ENCODE measurements around the gene RAB24. TPM values are rescaled to one million over a fixed set of nuclear protein-coding genes. Genes with fewer than 3 reads are reported as not detected.
A peak's percentile ranks its signal among the peaks of the same experiment; 100 is the strongest.

Gene RAB24
- total RNA-seq, 1 experiment from 2014 or later, result 25.4 TPM

GRCh38 chr5:177297922-177298321 is 5.6 kb downstream of the RAB24 start:
- no peaks in the 10 kb centered on the region for H3K27me3 ChIP-seq
- no peak overlapping the region for H3K27ac ChIP-seq
- H3K36me3 ChIP-seq, result peaks cover 4% of the 10 kb centered on the region; the same call in 1 of the 2 replicates
- no peaks in the 10 kb centered on the region for H3K9me3 ChIP-seq (replicated peaks)
- H3K4me3 ChIP-seq, result no peak overlapping the region
- H3K4me1 ChIP-seq, result peaks cover 13% of the 10 kb centered on the region
- peak; percentile 37 to 72 for DNase-seq

- Histone ChIP-seq H3K27me3 (no peaks in the 10 kb centered on the region), H3K4me3 (no peak overlapping the region), H3K9me3 (replicated peaks) (no peaks in the 10 kb centered on the region), H3K36me3 (peaks cover 4% of the 10 kb centered on the region; the same call in 1 of the 2 replicates), H3K4me1 (peaks cover 6% of the 10 kb centered on the region), H3K27ac (no peak overlapping the region)
- no peak for DNase-seq
Measured at GRCh38 chr5:177296581-177296980, 6.9 kb downstream of the RAB24 start.

GRCh38 chr5:177295924-177296323 is 7.6 kb downstream of the RAB24 start:
- Histone ChIP-seq H3K4me3 (no peak overlapping the region), H3K36me3 (peaks cover 1% of the 10 kb centered on the region; the same call in 1 of the 2 replicates), H3K27ac (no peak overlapping the region), H3K9me3 (replicated peaks) (no peaks in the 10 kb centered on the region), H3K27me3 (no peaks in the 10 kb centered on the region), H3K4me1 (peaks cover 4% of the 10 kb centered on the region; the same call in 1 of the 2 replicates)
- no peak for DNase-seq

GRCh38 chr5:177294632-177295031 is 8.9 kb downstream of the RAB24 start:
- DNase-seq, result no peak
- no peaks in the 10 kb centered on the region for H3K9me3 ChIP-seq (replicated peaks)
- H3K27ac ChIP-seq, result no peak overlapping the region
- H3K4me1 ChIP-seq, result peaks cover 4% of the 10 kb centered on the region; the same call in 1 of the 2 replicates
- H3K4me3 ChIP-seq, result no peak overlapping the region
- no peaks in the 10 kb centered on the region for H3K36me3 ChIP-seq
- no peaks in the 10 kb centered on the region for H3K27me3 ChIP-seq

- no peak overlapping the region for H3K27ac ChIP-seq
- no peaks in the 10 kb centered on the region for H3K36me3 ChIP-seq
- H3K27me3 ChIP-seq, result no peaks in the 10 kb centered on the region
- no peaks in the 10 kb centered on the region for H3K9me3 ChIP-seq (replicated peaks)
- H3K4me3 ChIP-seq, result no peak overlapping the region
- H3K4me1 ChIP-seq, result peaks cover 4% of the 10 kb centered on the region; the same call in 1 of the 2 replicates
- no peak for DNase-seq
Measured at GRCh38 chr5:177293819-177294581, 9.5 kb downstream of the RAB24 start.

GRCh38 chr5:177291735-177292134 is 11.8 kb downstream of the RAB24 start:
- Histone ChIP-seq H3K4me3 (no peak overlapping the region), H3K27ac (no peak overlapping the region), H3K9me3 (replicated peaks) (no peaks in the 10 kb centered on the region), H3K27me3 (no peaks in the 10 kb centered on the region), H3K36me3 (no peaks in the 10 kb centered on the region), H3K4me1 (no peaks in the 10 kb centered on the region)
- no peak for DNase-seq

- H3K27me3 ChIP-seq, result no peaks in the 10 kb centered on the region
- H3K4me3 ChIP-seq, result no peak overlapping the region
- no peak overlapping the region for H3K27ac ChIP-seq
- no peak for DNase-seq
- no peaks in the 10 kb centered on the region for H3K9me3 ChIP-seq (replicated peaks)
- no peaks in the 10 kb centered on the region for H3K4me1 ChIP-seq
- H3K36me3 ChIP-seq, result no peaks in the 10 kb centered on the region
Measured at GRCh38 chr5:177290816-177291596, 12.5 kb downstream of the RAB24 start.

GRCh38 chr5:177288191-177288590 is 15.3 kb downstream of the RAB24 start:
- H3K36me3 ChIP-seq, result no peaks in the 10 kb centered on the region

GRCh38 chr5:177276886-177277285 is 26.6 kb downstream of the RAB24 start:
- H3K27ac ChIP-seq, result no peak overlapping the region
- no peaks in the 10 kb centered on the region for H3K4me1 ChIP-seq
- H3K36me3 ChIP-seq, result no peaks in the 10 kb centered on the region
- DNase-seq, result no peak
- H3K27me3 ChIP-seq, result no peaks in the 10 kb centered on the region; the same call in 1 of the 2 replicates
- no peaks in the 10 kb centered on the region for H3K9me3 ChIP-seq (replicated peaks)
- H3K4me3 ChIP-seq, result no peak overlapping the region

More at GRCh38 chr5:177288191-177288590, 15.3 kb downstream of the RAB24 start:
- no peaks in the 10 kb centered on the region for H3K27me3 ChIP-seq
- H3K9me3 ChIP-seq (replicated peaks), result no peaks in the 10 kb centered on the region
- no peaks in the 10 kb centered on the region for H3K4me1 ChIP-seq
- no peak for DNase-seq
- H3K4me3 ChIP-seq, result no peak overlapping the region
- H3K27ac ChIP-seq, result no peak overlapping the region

- DNase-seq, result no peak
- H3K4me3 ChIP-seq, result no peak overlapping the region
- H3K9me3 ChIP-seq (replicated peaks), result no peaks in the 10 kb centered on the region
- no peaks in the 10 kb centered on the region; the same call in 1 of the 2 replicates for H3K27me3 ChIP-seq
- no peaks in the 10 kb centered on the region for H3K4me1 ChIP-seq
- no peaks in the 10 kb centered on the region for H3K36me3 ChIP-seq
- no peak overlapping the region for H3K27ac ChIP-seq
Measured at GRCh38 chr5:177275883-177276282, 27.6 kb downstream of the RAB24 start.

- Histone ChIP-seq H3K36me3 (no peaks in the 10 kb centered on the region), H3K9me3 (replicated peaks) (no peaks in the 10 kb centered on the region), H3K4me1 (no peaks in the 10 kb centered on the region), H3K27me3 (no peaks in the 10 kb centered on the region), H3K4me3 (no peak overlapping the region), H3K27ac (no peak overlapping the region)
- no peak for DNase-seq
Measured at GRCh38 chr5:177271113-177271512, 32.4 kb downstream of the RAB24 start.

GRCh38 chr5:177270653-177271052 is 32.9 kb downstream of the RAB24 start:
- Histone ChIP-seq H3K4me3 (no peak overlapping the region), H3K9me3 (replicated peaks) (no peaks in the 10 kb centered on the region), H3K27me3 (no peaks in the 10 kb centered on the region), H3K27ac (no peak overlapping the region), H3K4me1 (no peaks in the 10 kb centered on the region), H3K36me3 (no peaks in the 10 kb centered on the region)
- DNase-seq, result no peak

GRCh38 chr5:177269976-177270375 is 33.5 kb downstream of the RAB24 start:
- Histone ChIP-seq H3K4me1 (no peaks in the 10 kb centered on the region), H3K4me3 (no peak overlapping the region), H3K27me3 (no peaks in the 10 kb centered on the region), H3K9me3 (replicated peaks) (no peaks in the 10 kb centered on the region), H3K36me3 (no peaks in the 10 kb centered on the region), H3K27ac (no peak overlapping the region)
- DNase-seq, result no peak

GRCh38 chr5:177269232-177269895 is 34.2 kb downstream of the RAB24 start:
- H3K4me1 ChIP-seq, result no peaks in the 10 kb centered on the region
- no peaks in the 10 kb centered on the region for H3K36me3 ChIP-seq
- H3K9me3 ChIP-seq (replicated peaks), result no peaks in the 10 kb centered on the region
- DNase-seq, result no peak
- no peaks in the 10 kb centered on the region for H3K27me3 ChIP-seq
- H3K27ac ChIP-seq, result no peak overlapping the region
- H3K4me3 ChIP-seq, result no peak overlapping the region

GRCh38 chr5:177265395-177265794 is 38.1 kb downstream of the RAB24 start:
- no peak overlapping the region for H3K4me3 ChIP-seq
- DNase-seq, result no peak
- no peaks in the 10 kb centered on the region for H3K4me1 ChIP-seq
- H3K27me3 ChIP-seq, result no peaks in the 10 kb centered on the region
- no peak overlapping the region for H3K27ac ChIP-seq
- H3K36me3 ChIP-seq, result no peaks in the 10 kb centered on the region
- H3K9me3 ChIP-seq (replicated peaks), result no peaks in the 10 kb centered on the region
